ENCODE results near the gene FANCC.

Gene FANCC

GRCh38 chr9:95116002-95116807 lies 201.3 kb downstream of the FANCC start:
- H3K27ac ChIP-seq, result no peak overlapping the region
- H3K4me3 ChIP-seq, result no peak overlapping the region

GRCh38 chr9:95115104-95115503 lies 202.4 kb downstream of the FANCC start:
- Histone ChIP-seq H3K4me3 (no peak overlapping the region), H3K9me3 (replicated peaks in 1 of 11) (no peaks in the 10 kb centered on the region), H3K9ac (no peak overlapping the region), H4K20me1 (no peaks in the 10 kb centered on the region), H3K4me2 (peak overlapping the region in 9 of 11 experiments; percentile 1 to 93 (median 80); a peak in 17 of 22 replicates), H3K27me3 (no peaks in the 10 kb centered on the region), H3K4me1 (peaks cover 0 to 55% (median 26%) of the 10 kb centered on the region in 10 experiments; a peak in 16 of 20 replicates), H3K27ac (peak overlapping the region in 1 of 11 experiments; percentile 31; a peak in 1 of 22 replicates), H3K36me3 (peaks cover 0 to 22% (median 8%) of the 10 kb centered on the region in 11 experiments; a peak in 4 of 22 replicates)
- TF ChIP-seq Cebpa-rat (IDR thresholded peaks at IDR 0.05), result no peak

More at GRCh38 chr9:95116002-95116807, 201.3 kb downstream of the FANCC start:
- H3K4me2 ChIP-seq, result peak overlapping the region in 6 of 11 experiments; percentile 5 to 93 (median 84); a peak in 12 of 22 replicates
- no peak overlapping the region for H3K9ac ChIP-seq
- TF ChIP-seq Cebpa-rat (IDR thresholded peaks at IDR 0.05), result no peak
- no peaks in the 10 kb centered on the region for H4K20me1 ChIP-seq
- H3K9me3 ChIP-seq (replicated peaks in 1 of 11), result no peaks in the 10 kb centered on the region; a peak in 1 of 22 replicates
- peaks cover 0 to 15% (median 3%) of the 10 kb centered on the region in 11 experiments; a peak in 4 of 22 replicates for H3K36me3 ChIP-seq
- no peaks in the 10 kb centered on the region for H3K27me3 ChIP-seq
- peaks cover 0 to 55% (median 26%) of the 10 kb centered on the region in 10 experiments; a peak in 16 of 20 replicates for H3K4me1 ChIP-seq

DNA sequence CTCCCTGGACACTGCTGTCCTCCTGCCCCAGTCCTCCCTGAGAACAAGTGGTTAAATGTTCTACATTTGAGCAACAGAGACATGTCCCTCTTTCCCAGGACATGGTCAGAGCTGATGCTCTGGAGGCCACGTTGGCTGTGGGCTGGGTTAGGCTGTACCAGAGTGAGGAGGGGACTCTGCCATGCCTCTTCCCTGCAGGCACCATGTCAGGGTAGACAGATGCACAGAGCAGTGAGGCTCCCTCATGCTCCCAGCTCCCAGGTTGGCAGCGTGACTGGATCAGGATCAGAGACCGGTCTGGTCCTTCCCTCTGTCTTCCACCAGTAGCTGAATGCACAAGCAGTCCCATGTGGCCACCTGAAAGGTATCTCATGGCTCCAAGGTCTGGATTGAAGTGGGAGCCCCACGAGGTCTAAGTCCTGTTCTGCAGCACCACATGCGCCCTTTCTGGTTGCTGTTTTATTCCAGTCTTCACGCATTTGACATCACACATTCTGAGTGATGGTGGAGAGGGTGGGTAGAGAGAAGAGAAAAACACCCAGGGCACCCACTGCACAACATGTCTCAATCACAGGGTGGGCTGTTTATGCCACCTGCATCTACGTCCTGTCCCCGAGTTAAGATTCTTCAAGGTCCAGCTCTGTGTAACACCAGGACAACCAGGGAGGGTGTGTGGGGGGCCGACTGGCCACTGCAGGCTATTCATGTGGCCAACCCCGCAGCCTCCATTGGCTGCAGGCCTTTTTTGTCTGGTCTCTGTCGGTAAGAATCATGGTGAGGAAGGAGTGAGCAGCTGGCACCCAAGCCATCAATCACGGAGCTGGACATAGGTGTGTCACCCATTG lies 204.9 kb downstream of the FANCC start:
- TF ChIP-seq Cebpa-rat (IDR thresholded peaks at IDR 0.05), result no peak
- Histone ChIP-seq H3K27me3 (no peaks in the 10 kb centered on the region), H3K36me3 (peaks cover 0 to 22% (median 8%) of the 10 kb centered on the region in 11 experiments; a peak in 5 of 22 replicates), H3K27ac (no peak overlapping the region), H3K9ac (no peak overlapping the region), H4K20me1 (no peaks in the 10 kb centered on the region), H3K9me3 (replicated peaks in 1 of 11) (no peaks in the 10 kb centered on the region), H3K4me2 (peak overlapping the region in 3 of 11 experiments; percentile 3 to 93 (median 31); a peak in 2 of 22 replicates), H3K4me1 (peaks cover 0 to 54% (median 26%) of the 10 kb centered on the region in 10 experiments; a peak in 16 of 20 replicates), H3K4me3 (no peak overlapping the region)

DNA sequence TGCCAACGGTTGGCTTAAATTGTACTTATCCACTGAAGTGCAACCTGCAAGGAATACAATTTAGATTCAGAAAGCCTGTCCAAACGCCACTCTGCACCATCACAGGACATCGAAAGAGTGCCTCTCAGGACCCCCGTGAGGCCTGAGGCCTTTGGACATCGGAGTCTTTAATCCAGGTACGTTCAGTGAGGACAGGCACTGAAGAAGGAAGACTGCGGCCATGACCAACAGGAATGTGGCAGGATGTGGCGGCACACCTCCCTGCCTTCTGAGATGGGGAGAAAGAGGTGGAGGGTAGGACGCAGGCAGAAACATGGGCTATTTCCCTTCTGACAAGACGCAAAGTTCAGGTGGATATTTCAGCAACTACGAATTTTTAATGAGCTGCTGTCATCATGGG lies 205.8 kb downstream of the FANCC start:
- Histone ChIP-seq H4K20me1 (no peaks in the 10 kb centered on the region), H3K4me1 (peaks cover 0 to 57% (median 29%) of the 10 kb centered on the region in 10 experiments; a peak in 16 of 20 replicates), H3K4me3 (no peak overlapping the region), H3K9me3 (replicated peaks in 1 of 11) (no peaks in the 10 kb centered on the region), H3K27me3 (no peaks in the 10 kb centered on the region), H3K27ac (no peak overlapping the region), H3K9ac (no peak overlapping the region), H3K36me3 (peaks cover 4 to 28% (median 9%) of the 10 kb centered on the region in 11 experiments; a peak in 11 of 22 replicates), H3K4me2 (no peak overlapping the region)
- no peak for TF ChIP-seq Cebpa-rat (IDR thresholded peaks at IDR 0.05)

DNA sequence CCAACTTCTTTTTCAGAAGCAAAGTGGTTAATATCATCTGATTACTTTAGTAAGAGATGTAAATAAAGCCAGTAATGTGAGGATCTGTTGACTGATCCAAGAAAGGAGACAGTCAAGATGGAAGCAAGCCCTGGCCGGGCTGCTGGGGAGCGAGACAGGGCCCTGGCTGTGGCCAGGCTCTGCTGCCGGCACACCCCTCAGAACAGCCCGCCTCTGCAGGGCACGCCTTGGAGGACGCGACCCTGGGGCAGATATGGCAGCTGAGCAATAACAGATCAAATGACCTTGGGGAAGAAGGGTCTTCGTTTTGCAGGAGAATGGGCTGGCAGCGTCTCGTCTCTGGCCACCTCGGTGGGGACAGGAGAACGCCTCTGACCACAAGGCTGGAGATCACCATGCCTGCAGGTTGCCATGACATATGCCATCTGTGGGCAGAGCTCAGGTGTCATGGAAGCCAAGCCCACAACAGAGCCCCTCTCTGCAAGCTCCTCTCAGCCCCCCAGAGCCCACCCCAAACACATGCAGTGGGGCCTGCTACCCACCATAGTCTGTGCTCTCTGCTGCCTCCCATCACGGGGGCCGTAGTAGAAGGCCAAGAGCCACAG lies 206.5 kb downstream of the FANCC start:
- TF ChIP-seq Cebpa-rat (IDR thresholded peaks at IDR 0.05), result no peak
- H3K9ac ChIP-seq, result no peak overlapping the region
- no peak overlapping the region for H3K27ac ChIP-seq

GRCh38 chr9:95109456-95109855 lies 208.1 kb downstream of the FANCC start:
- Histone ChIP-seq H3K27ac (no peak overlapping the region), H3K9me3 (replicated peaks in 1 of 11) (no peaks in the 10 kb centered on the region), H3K4me3 (no peak overlapping the region), H4K20me1 (no peaks in the 10 kb centered on the region), H3K4me2 (no peak overlapping the region), H3K27me3 (no peaks in the 10 kb centered on the region), H3K9ac (no peak overlapping the region), H3K36me3 (peaks cover 9 to 39% (median 15%) of the 10 kb centered on the region in 11 experiments; a peak in 12 of 22 replicates), H3K4me1 (peaks cover 0 to 34% (median 12%) of the 10 kb centered on the region in 10 experiments; a peak in 15 of 20 replicates)
- TF ChIP-seq Cebpa-rat (IDR thresholded peaks at IDR 0.05), result no peak

More for the DNA sequence above, 206.5 kb downstream of the FANCC start:
- H3K9me3 ChIP-seq (replicated peaks in 1 of 11), result no peaks in the 10 kb centered on the region
- peaks cover 0 to 50% (median 27%) of the 10 kb centered on the region in 10 experiments; a peak in 16 of 20 replicates for H3K4me1 ChIP-seq
- H3K4me3 ChIP-seq, result no peak overlapping the region
- H3K36me3 ChIP-seq, result peaks cover 8 to 35% (median 13%) of the 10 kb centered on the region in 11 experiments; a peak in 12 of 22 replicates
- no peaks in the 10 kb centered on the region for H4K20me1 ChIP-seq
- H3K4me2 ChIP-seq, result no peak overlapping the region
- H3K27me3 ChIP-seq, result no peaks in the 10 kb centered on the region

GRCh38 chr9:95108777-95109176 lies 208.7 kb downstream of the FANCC start:
- Histone ChIP-seq H3K27ac (no peak overlapping the region), H3K9ac (no peak overlapping the region), H4K20me1 (no peaks in the 10 kb centered on the region), H3K4me1 (peaks cover 0 to 29% (median 5%) of the 10 kb centered on the region in 10 experiments; a peak in 11 of 20 replicates), H3K4me2 (no peak overlapping the region), H3K36me3 (peaks cover 9 to 39% (median 15%) of the 10 kb centered on the region in 11 experiments; a peak in 12 of 22 replicates), H3K4me3 (no peak overlapping the region), H3K27me3 (no peaks in the 10 kb centered on the region), H3K9me3 (replicated peaks in 1 of 11) (no peaks in the 10 kb centered on the region)
- TF ChIP-seq Cebpa-rat (IDR thresholded peaks at IDR 0.05), result no peak

DNA sequence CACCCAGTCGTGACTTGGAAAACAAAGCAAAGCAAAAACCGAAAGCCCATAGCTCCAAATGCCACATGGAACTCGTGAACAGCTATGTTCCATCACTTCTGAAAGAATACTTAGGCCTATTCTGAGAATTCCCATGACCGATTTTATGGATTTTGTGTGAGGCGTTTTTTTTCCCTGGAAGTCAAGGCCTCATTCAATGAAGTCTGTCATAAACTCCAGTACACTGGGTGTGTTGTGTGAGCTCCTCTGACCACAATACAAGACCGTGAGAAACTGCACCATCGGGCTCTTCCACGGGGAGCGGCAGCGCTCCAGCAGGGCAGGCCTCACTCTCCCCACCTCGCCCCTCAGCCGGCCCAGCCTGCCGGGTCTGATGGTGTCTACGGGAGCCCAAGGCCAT lies 209.5 kb downstream of the FANCC start:
- H3K9ac ChIP-seq, result no peak overlapping the region
- no peak for TF ChIP-seq Cebpa-rat (IDR thresholded peaks at IDR 0.05)

More for the DNA sequence above, 209.5 kb downstream of the FANCC start:
- Histone ChIP-seq H3K4me2 (peak overlapping the region in 1 of 11 experiments; percentile 41; a peak in 1 of 22 replicates), H3K27me3 (no peaks in the 10 kb centered on the region), H3K4me1 (peaks cover 0 to 21% (median 1%) of the 10 kb centered on the region in 10 experiments; a peak in 7 of 20 replicates), H3K27ac (no peak overlapping the region), H3K36me3 (peaks cover 9 to 39% (median 15%) of the 10 kb centered on the region in 11 experiments; a peak in 12 of 22 replicates), H3K4me3 (no peak overlapping the region), H3K9me3 (replicated peaks in 1 of 11) (no peaks in the 10 kb centered on the region), H4K20me1 (no peaks in the 10 kb centered on the region)

All from BLaER1 treated with 17β-estradiol and CSF1 and Interleukin-3, amounts not matched to agents 10 nM and 100 nM (cell line).